Trophoblast cell (in vitro differentiated cells and primary cell): ENCODE measurements around the gene RNF208.

Experiments
- DNase-seq, 2 donors: peaks; one replicate each; pipeline ENCODE4 v3.0.0-alpha.2; 2016
- H2AFZ ChIP-seq: 2 replicates; pipeline ENCODE4 v1.6.1; 2013; ENCODE audit warnings: low read length, moderate library complexity, mild to moderate bottlenecking; ENCODE audit not compliant: insufficient read depth, poor library complexity
- H2AK5ac ChIP-seq: 2 replicates; pipeline ENCODE4 v1.6.1; 2013; ENCODE audit warnings: mild to moderate bottlenecking, low read length
- H2BK120ac ChIP-seq: 2 replicates; pipeline ENCODE4 v1.6.1; 2013; ENCODE audit warnings: low read length, mild to moderate bottlenecking, moderate library complexity; ENCODE audit not compliant: insufficient read depth, poor library complexity
- H2BK12ac ChIP-seq: 2 replicates; pipeline ENCODE4 v1.6.1; 2013; ENCODE audit warnings: mild to moderate bottlenecking, low read length, moderate library complexity
- H2BK5ac ChIP-seq: 2 replicates; pipeline ENCODE4 v1.6.1; 2013; ENCODE audit warnings: low read length, low read depth, moderate library complexity, mild to moderate bottlenecking; ENCODE audit not compliant: poor library complexity
- H3K14ac ChIP-seq: 2 replicates; pipeline ENCODE4 v1.6.1; 2013; ENCODE audit warnings: mild to moderate bottlenecking, low read length
- H3K18ac ChIP-seq: 2 replicates; pipeline ENCODE4 v1.6.1; 2013; ENCODE audit warnings: mild to moderate bottlenecking, low read length
- H3K23ac ChIP-seq: 2 replicates; pipeline ENCODE4 v1.6.1; 2013; ENCODE audit warnings: low read length
- H3K27ac ChIP-seq: 2 replicates; pipeline ENCODE4 v1.5.1; 2013; ENCODE audit warnings: low read depth, mild to moderate bottlenecking, inconsistent platforms, low read length, moderate library complexity
- H3K27me3 ChIP-seq: 2 replicates; pipeline ENCODE4 v1.6.1; 2013; ENCODE audit warnings: inconsistent platforms, mild to moderate bottlenecking, low read length, moderate library complexity; ENCODE audit not compliant: insufficient read depth
- H3K36me3 ChIP-seq, 2 experiments: 1 replicate in 1 of 2; 2 replicates in 1 of 2; pipeline ENCODE4 v1.6.1; 2013; ENCODE audit warnings: low read length in 2 of 2, mild to moderate bottlenecking in 2 of 2, moderate library complexity in 1 of 2; ENCODE audit not compliant: insufficient read depth in 2 of 2, control insufficient read depth in 1 of 2
- H3K4ac ChIP-seq: 2 replicates; pipeline ENCODE4 v1.6.1; 2013; ENCODE audit warnings: low read depth, mild to moderate bottlenecking, low read length, moderate library complexity
- H3K4me1 ChIP-seq, 2 experiments: 1 replicate in 1 of 2; 2 replicates in 1 of 2; pipeline ENCODE4 v1.6.1; 2013; ENCODE audit warnings: low read length in 2 of 2, mild to moderate bottlenecking in 2 of 2, moderate library complexity in 1 of 2; ENCODE audit not compliant: insufficient read depth in 2 of 2, control insufficient read depth in 1 of 2
- H3K4me2 ChIP-seq: 2 replicates; pipeline ENCODE4 v1.6.1; 2013; ENCODE audit warnings: inconsistent platforms, mild to moderate bottlenecking, low read length, moderate library complexity
- H3K4me3 ChIP-seq: 2 replicates; pipeline ENCODE4 v1.5.1; 2013; ENCODE audit warnings: mild to moderate bottlenecking, low read depth, low read length, inconsistent platforms
- H3K79me1 ChIP-seq: one replicate; pipeline ENCODE4 v1.6.1; 2013; ENCODE audit warnings: low read length
- H3K79me2 ChIP-seq: 2 replicates; pipeline ENCODE4 v1.6.1; 2013; ENCODE audit warnings: low read length, mild to moderate bottlenecking; ENCODE audit not compliant: control insufficient read depth, insufficient read depth, poor library complexity
- H3K9ac ChIP-seq: 2 replicates; pipeline ENCODE4 v1.6.1; 2013; ENCODE audit warnings: mild to moderate bottlenecking, low read length
- H3K9me3 ChIP-seq: 2 replicates; pipeline ENCODE4 v1.6.1; 2013; ENCODE audit warnings: low read depth, mild to moderate bottlenecking, control low read depth, inconsistent platforms, low read length; ENCODE audit not compliant: insufficient read depth
- H4K12ac ChIP-seq: 2 replicates; pipeline ENCODE4 v1.6.1; 2013; ENCODE audit warnings: low read depth, mild to moderate bottlenecking, low read length, moderate library complexity
- H4K8ac ChIP-seq: 2 replicates; pipeline ENCODE4 v1.6.1; 2013; ENCODE audit warnings: low read depth, mild to moderate bottlenecking, low read length, moderate library complexity
- H4K91ac ChIP-seq: one replicate; pipeline ENCODE4 v1.6.1; 2013; ENCODE audit warnings: low read depth, mild to moderate bottlenecking, low read length, moderate library complexity
- WGBS: extraction: QIAGEN DNeasy Blood & Tissue Kit; methylation state at CpG from one replicate; pipeline ENCODE4 v1.1.7; 2013; ENCODE audit warnings: missing lambda C conversion rate; ENCODE audit not compliant: insufficient read length, insufficient coverage; ENCODE audit errors: extremely low coverage; 5-methylcytosine and 5-hydroxymethylcytosine counted together

The RNF208 gene

DNA sequence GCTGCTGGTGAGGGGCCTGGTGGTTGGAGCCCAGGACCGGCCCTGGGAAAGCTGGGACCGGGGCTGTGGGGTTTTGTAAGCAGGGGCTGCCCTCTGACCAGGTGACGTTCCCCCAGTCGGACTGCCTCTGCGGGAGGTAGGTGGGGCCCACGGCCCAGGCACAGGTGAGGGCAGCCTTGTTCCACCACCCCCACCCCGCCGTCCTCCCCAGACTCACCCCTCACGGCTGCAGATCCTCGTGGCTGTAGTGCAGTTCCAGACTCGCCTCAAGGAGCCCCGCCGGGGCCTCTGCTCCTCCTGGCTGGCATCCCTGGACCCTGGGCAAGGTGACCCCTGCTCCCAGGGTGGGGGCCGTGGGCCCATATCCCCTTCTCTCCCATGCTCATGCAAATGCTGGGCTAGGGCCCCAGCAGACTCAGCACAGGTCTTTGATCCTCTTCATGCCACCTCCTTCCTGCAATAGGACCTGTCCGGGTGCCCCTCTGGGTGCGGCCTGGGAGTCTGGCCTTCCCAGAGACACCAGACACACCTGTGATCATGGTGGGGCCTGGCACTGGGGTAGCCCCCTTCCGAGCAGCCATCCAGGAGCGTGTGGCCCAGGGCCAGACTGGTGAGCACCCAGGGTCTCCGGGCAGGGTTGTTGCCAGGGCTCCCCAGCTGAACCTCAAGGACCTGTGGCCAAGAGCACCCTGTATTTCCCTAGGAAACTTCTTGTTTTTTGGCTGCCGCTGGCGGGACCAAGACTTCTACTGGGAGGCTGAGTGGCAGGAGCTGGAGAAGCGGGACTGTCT lies 6.6 kb downstream of the RNF208 start:
- Histone ChIP-seq H2AFZ (no peak overlapping the region), H4K8ac (no peak overlapping the region), H3K18ac (no peak overlapping the region), H3K27me3 (no peaks in the 10 kb centered on the region), H2BK120ac (no peak overlapping the region), H3K14ac (no peak overlapping the region), H2AK5ac (no peak overlapping the region), H3K4me3 (no peak overlapping the region), H3K27ac (no peak overlapping the region), H2BK12ac (no peak overlapping the region), H2BK5ac (no peak overlapping the region), H3K4me1 (peaks cover 10 to 11% of the 10 kb centered on the region in 2 experiments), H3K79me1 (no peaks in the 10 kb centered on the region), H3K79me2 (no peaks in the 10 kb centered on the region), H3K9ac (no peak overlapping the region), H4K91ac (no peak overlapping the region), H3K9me3 (no peaks in the 10 kb centered on the region), H3K4me2 (no peak overlapping the region), H3K36me3 (peaks cover 51 to 57% of the 10 kb centered on the region in 2 experiments), H3K23ac (no peak overlapping the region), H4K12ac (no peak overlapping the region), H3K4ac (no peak overlapping the region)
- DNase-seq: no peak
- WGBS: no CpG with 5 or more reads among the region's 22 CpGs

DNA sequence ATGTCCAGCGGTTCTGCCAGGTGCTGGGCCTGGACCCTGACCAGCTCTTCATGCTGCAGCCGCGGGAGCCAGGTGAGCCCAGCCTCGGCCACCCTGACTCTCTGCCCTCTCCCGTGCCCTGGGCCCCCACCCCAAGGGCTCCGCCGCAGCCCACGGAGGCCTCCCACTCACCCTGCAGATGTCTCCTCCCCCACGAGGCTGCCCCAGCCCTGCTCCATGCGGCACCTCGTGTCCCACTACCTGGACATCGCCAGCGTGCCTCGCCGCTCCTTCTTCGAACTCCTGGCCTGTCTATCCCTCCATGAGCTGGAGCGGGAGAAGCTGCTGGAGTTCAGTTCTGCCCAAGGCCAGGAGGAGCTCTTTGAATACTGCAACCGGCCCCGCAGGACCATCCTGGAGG lies 7.4 kb downstream of the RNF208 start:
- Histone ChIP-seq H3K9ac (no peak overlapping the region), H3K4ac (no peak overlapping the region), H3K36me3 (peaks cover 55 to 61% of the 10 kb centered on the region in 2 experiments), H3K18ac (no peak overlapping the region), H2BK5ac (no peak overlapping the region), H3K27me3 (no peaks in the 10 kb centered on the region), H3K14ac (no peak overlapping the region), H2BK12ac (no peak overlapping the region), H3K4me1 (peaks cover 10 to 11% of the 10 kb centered on the region in 2 experiments), H2AFZ (no peak overlapping the region), H4K91ac (no peak overlapping the region), H4K12ac (no peak overlapping the region), H3K27ac (no peak overlapping the region), H2AK5ac (no peak overlapping the region), H3K79me1 (no peaks in the 10 kb centered on the region), H4K8ac (no peak overlapping the region), H3K4me3 (no peak overlapping the region), H3K79me2 (no peaks in the 10 kb centered on the region), H3K9me3 (no peaks in the 10 kb centered on the region), H3K23ac (no peak overlapping the region), H2BK120ac (no peak overlapping the region), H3K4me2 (no peak overlapping the region)
- no CpG with 5 or more reads among the region's 19 CpGs for WGBS
- no peak for DNase-seq

GRCh38 chr9:137213160-137214060 lies 8.6 kb downstream of the RNF208 start:
- no CpG with 5 or more reads among the region's 49 CpGs for WGBS
- Histone ChIP-seq H3K18ac (no peak overlapping the region), H3K79me2 (no peaks in the 10 kb centered on the region), H3K14ac (no peak overlapping the region), H3K27ac (no peak overlapping the region), H3K79me1 (no peaks in the 10 kb centered on the region), H4K12ac (no peak overlapping the region), H2AFZ (no peak overlapping the region), H2BK5ac (no peak overlapping the region), H4K91ac (no peak overlapping the region), H3K4me3 (no peak overlapping the region), H3K23ac (no peak overlapping the region), H2BK120ac (no peak overlapping the region), H3K9me3 (no peaks in the 10 kb centered on the region), H2AK5ac (no peak overlapping the region), H3K4me1 (peaks cover 6 to 9% of the 10 kb centered on the region in 2 experiments), H3K27me3 (no peaks in the 10 kb centered on the region), H3K4me2 (no peak overlapping the region), H3K36me3 (peaks cover 61 to 65% of the 10 kb centered on the region in 2 experiments), H3K9ac (no peak overlapping the region), H3K4ac (no peak overlapping the region), H4K8ac (no peak overlapping the region), H2BK12ac (no peak overlapping the region)
- DNase-seq: no peak

GRCh38 chr9:137212520-137212919 lies 9.5 kb downstream of the RNF208 start:
- no peak overlapping the region for H3K14ac ChIP-seq
- no peaks in the 10 kb centered on the region for H3K79me2 ChIP-seq
- H3K4me2 ChIP-seq: no peak overlapping the region
- no CpG with 5 or more reads among the region's 21 CpGs for WGBS
- H3K4me3 ChIP-seq: no peak overlapping the region
- H3K4me1 ChIP-seq: peaks cover 6% of the 10 kb centered on the region in 2 experiments
- DNase-seq: no peak
- H2AK5ac ChIP-seq: no peak overlapping the region
- no peak overlapping the region for H4K12ac ChIP-seq
- H3K18ac ChIP-seq: no peak overlapping the region
- H3K27ac ChIP-seq: no peak overlapping the region
- no peak overlapping the region for H3K9ac ChIP-seq
- H3K79me1 ChIP-seq: no peaks in the 10 kb centered on the region
- no peaks in the 10 kb centered on the region for H3K9me3 ChIP-seq
- H2BK120ac ChIP-seq: no peak overlapping the region
- no peak overlapping the region for H2BK5ac ChIP-seq
- H3K4ac ChIP-seq: no peak overlapping the region
- H3K36me3 ChIP-seq: peaks cover 59 to 66% of the 10 kb centered on the region in 2 experiments
- H2BK12ac ChIP-seq: no peak overlapping the region
- no peak overlapping the region for H2AFZ ChIP-seq
- no peak overlapping the region for H4K8ac ChIP-seq
- no peaks in the 10 kb centered on the region for H3K27me3 ChIP-seq
- H4K91ac ChIP-seq: no peak overlapping the region
- H3K23ac ChIP-seq: no peak overlapping the region
